HG02970 (cell line): Measurements from ENCODE around the gene PPP1R13B.

Source experiments
- ATAC-seq: cut with Tn5 transposase; IDR thresholded peaks from one replicate; pipeline ENCODE4 v1.9.1; 2021; ENCODE audit warnings: mild to moderate bottlenecking, moderate library complexity, moderate number of reproducible peaks; ENCODE audit not compliant: unreplicated experiment, low FRiP score

The PPP1R13B gene

DNA sequence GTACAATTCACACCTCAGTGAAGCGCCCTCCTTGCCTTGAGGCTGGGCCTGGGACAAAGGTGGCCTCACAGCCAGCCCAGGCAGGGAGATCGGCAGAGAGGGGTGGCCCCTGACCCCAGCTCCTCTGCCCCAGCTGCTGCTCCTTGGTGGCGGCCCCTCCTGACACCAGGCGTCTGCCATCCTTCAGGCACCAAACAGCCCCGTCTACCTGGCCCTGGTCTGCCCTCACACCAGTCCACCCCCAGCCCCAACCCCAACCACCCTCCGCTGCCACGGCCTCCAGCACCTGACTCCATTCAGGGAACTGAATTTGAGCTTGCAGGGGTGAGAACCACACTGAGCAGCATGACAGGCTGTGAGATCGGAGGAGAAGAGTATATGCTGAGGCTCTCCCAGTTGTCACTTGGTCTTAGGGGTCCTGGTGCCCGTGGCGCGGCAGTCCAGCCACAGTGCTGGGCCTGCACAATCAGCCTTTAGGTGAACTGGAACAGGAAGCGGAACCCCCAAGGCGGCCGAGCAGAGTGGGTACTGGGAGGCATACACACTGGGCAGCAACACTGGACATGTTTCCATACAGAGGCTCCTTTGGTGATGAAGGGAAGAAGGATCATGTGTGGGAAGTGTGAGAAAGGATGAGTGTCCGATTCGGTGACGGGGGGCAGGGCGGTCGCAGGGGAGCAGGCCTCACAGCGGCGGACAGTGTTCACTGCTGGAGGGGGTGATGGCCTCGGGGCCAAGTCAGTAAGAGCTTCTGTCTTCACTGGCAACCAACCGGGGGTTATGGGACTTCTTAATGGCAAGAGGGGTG is 113.1 kb downstream of the PPP1R13B start:
- ATAC-seq: no peak

DNA sequence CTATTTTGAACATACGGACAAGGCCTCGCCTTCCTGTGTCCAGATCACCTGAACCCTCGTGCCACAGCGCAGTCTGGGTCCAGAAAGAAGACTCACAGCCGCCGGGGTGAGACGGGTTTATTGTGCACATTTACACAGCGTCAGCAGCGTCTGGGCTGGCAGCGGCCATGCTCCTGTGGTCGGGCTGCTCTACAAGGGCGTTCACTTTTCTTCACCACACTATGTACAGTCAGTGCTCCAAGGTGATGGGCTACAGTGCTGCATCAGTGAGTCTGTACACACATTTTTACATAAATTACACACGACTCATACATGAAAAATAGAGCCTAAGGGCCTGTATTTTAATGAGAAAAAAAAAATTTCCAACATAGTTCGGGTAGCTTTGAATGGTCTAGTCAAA is 113.7 kb downstream of the PPP1R13B start:
- no peak for ATAC-seq

DNA sequence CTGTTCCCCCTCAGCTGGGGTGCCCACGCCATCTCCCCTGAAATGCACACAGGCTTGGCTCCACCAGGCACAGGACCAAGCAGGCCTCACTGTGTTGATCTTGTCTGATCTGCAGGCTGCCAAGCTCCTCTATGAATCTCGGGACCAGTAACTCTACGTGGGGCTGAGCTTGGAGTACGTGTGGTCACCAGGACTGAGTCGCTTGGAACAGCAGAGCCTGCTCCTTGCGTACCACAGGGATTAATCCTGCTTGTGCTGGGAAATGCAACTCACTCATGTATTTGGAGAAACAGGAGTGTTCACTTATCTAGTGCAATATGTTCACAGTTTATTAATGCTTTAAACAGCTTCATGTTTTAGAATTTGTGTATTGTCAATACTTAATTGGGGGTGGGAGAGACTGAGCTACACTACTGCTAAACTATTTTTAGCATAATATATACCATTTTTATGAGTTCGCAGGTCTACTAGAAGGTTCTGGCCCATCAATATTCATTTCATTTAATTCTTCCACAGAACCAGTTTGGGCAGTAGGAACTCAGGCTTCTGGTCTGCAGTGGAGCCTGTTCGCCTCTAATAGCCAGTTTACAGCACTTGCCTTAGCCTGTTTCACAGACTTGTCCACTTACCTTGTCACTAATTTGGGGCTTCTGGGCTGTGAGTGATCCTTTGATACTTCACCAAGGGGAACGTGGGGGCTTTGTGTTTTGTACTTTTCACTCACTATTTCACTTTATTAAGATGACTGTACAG is 114.3 kb downstream of the PPP1R13B start:
- ATAC-seq: no peak

DNA sequence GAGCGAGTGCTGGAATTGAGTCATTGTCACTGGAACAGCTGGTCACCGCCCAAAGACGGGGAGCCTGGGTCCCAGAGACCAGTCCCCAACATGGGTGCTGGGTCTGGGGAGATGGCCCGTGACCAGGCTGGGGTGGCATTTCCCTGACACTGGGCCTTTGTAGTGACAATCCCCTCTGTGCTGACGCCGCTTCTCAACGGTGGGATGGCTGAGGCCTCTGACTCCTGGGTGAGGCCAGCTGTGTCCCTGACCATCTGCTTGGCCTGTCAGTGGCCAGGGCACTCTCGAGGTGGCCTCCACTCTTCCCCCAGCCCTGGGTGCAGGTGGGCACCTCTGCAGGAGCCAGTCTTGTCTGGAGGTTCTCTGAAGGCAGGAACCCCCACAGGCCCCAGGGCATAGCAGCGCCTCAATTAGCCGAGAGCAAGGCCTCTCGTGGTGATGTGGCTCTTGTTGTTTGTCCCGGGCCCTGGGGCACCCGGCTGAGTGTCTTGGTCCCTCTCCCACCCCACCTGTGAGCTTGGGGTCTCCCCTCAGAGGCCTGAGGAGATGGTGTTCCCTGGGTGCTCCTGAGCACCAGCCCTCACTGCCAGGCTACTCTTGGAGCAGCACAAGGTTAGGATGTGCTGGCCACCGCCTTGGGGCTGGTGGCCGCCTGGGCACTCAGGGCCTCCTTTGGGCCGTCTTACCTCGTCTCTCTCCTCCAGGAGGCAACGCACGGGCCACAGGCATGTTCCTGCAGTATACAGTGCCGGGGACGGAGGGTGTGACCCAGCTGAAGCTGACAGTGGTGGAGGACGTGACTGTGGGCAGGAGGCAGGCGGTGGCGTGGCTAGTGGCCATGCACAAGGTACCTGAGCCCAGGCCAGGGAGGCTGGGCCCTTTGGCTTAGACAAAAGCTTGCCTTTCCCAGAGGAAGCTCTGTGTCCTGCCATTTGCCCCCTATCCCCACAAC is 115.2 kb downstream of the PPP1R13B start:
- ATAC-seq: no peak

DNA sequence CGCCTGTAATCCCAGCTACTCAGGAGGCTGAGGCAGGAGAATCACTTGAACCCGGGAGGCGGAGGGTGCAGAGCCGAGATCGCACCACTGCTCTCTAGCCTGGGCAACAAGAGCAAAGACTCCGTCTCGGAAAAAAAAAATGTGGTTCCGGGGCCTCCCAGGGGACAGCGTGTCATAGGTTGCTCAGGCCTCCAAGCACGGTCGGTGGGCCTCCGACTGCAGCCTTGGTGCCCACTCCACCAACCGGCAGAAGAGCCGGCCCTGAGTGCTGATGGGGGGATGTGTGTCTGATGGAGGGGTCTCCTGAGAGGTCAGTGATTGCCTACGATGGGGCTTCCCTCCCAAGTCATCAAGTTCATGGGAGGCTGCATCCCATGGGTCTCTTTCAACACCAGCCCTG is 115.9 kb downstream of the PPP1R13B start:
- ATAC-seq: no peak

DNA sequence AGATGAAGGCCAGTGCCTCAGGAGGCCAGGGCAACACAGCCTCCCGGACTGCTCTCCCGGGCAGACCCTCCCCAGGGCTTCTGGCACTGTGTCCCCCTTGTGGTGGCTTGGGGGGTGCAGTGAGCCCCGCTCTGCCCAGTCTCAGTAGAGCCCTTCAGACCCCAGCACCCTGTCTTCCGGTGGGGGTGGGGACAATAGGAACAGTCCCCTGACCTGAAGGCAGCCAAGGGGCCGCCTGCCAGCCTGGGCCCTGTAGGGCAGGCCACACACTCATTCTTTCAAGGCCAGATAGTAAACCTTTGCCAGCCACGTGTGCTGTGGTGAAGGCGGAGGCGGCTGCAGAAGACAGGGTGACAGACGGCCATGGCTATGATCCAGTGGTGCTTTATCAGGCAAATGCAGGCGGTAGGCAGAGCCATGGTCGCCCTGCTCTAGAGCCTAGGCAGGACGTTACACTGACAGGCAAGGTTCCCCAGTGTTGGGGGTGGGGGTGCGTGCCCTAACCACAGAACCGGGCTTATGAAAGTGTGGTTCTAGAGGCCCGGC is 116.8 kb downstream of the PPP1R13B start:
- ATAC-seq: no peak

- no peak for ATAC-seq
These were observed 117.6 kb downstream of the PPP1R13B start for GRCh38 chr14:103729496-103730448.

DNA sequence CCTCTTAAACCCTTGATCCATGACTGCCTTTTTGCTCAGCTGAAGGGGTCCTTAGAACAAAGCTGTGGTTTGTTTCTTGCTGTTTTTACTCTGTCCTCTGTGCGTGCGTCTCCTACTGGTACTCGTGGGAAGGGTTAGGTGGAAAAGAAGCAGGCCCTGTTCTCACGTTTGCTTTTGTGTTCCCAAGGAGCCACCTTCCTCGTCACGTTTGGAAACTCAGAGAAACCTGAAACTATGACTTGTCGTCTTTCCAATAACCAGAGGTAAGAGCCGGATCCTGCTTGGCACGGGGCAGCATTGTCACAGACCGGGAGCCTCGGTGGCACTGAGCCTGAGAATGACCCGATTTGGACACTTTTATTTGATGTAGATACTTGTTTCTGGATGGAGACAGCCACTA is 118.7 kb downstream of the PPP1R13B start:
- ATAC-seq: no peak

DNA sequence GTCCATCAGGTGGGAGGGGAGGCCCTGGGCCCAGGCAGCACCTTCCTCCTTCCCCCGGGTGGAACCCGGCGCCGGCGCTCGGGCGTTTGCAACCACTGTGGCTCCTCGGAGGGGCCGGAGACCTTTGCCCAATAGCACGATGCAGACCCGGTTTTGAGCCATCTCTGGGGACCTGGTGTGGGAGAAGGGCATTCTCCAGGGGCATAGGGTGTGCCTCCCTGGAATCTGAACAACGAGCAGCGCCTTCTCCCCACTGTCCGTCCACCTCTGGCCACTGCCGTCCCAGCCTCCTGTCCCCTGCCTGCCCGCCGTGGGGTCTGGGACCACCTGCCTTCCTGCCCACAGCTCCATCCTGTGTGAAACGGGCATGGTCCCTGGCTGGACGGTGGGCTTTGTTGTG is 119.2 kb downstream of the PPP1R13B start:
- no peak for ATAC-seq

DNA sequence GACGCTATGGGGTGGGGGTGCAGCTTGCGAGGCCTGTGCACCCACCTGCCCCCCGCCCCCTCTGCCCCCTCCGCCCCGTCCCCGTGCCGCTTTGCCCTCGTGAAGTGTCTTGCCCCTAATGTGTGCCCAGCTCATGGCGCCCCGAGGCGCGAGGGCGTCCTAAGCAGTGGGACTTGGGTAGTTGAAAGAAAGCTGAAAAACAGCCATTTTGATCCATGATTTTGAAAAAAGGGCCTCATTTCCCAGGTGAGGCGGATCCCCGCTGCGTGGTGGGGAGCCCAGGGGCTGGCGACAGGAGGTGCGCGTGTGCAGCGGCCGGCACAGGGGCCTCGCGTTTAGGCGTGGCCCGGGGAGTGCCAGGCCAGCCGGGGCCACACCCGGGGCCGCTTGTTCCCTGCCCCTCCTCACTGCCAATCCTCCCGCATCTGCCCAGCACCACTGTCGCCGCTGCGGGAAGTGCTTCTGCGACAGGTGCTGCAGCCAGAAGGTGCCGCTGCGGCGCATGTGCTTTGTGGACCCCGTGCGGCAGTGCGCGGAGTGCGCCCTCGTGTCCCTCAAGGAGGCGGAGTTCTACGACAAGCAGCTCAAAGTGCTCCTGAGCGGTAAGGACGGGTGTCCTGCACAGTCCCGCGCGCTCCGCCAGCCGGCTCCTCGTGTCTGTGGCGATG is 119.9 kb downstream of the PPP1R13B start:
- ATAC-seq: no peak

- no peak for ATAC-seq
These were observed 120.9 kb downstream of the PPP1R13B start for GRCh38 chr14:103726474-103726873.

DNA sequence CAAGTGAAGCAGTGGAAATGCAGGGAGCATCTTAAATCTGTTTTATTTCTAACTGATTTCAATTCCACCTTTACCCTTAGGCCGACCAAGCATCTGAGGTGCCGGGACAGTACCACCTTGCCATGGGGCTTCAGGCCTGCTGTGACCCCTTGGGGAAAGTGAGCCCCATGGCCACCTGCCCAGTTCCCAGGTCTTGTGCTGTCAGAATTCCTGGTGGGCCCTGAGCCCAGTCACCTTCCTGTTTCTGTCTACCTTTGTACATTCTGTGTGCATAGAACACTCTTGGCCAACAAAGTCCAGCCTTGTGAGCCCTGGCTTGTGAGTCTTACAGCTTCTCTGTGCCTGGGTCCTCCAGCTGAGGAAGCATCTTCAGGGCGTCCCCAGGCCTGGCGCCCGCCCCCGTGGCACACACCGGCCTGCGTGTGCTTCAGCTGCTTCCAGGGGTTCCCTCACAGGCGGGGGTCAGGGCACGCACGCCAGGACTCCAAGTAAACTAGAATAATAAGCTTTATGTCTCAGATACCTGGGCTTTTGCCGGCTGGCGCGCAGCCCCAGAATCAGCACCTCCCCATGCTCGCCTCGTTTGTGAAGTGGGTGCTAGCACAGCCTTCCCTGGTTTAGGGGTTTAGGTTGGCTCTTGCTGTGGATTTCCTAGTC is 121.5 kb downstream of the PPP1R13B start:
- no peak for ATAC-seq

DNA sequence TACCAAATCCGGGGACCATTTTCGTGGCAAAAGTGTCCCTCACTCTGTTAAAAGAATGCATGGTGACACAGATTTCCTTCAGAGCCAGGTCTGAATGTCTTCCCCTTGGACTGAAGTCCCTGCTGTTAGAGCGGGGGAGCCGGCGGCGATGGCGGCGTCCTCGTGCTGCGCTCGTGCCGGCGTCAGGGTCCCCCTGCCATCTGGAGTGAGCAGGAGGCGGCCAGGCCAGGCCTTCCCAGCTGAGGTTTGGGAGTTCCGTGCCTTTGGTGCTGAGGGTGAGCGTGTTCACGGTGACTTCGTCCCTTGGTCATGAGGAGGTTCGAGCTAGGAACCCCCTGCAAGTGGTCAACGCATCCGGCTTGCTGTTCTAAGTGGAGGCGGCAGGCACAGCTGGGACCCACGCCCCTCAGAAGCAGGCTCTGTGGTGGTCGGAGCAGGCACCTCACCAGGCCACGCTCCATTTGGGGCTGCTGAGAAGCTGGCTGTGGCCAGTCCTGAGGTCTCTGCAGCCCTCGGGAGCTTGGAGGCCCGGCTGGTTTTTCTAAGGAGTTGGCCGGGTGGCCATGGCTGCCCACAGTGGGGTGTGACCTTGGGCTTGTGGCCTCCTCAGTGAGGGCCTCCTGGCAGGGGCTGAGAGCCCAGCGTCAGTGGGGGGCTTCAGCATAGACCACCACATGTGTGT is 122.2 kb downstream of the PPP1R13B start:
- ATAC-seq: no peak

DNA sequence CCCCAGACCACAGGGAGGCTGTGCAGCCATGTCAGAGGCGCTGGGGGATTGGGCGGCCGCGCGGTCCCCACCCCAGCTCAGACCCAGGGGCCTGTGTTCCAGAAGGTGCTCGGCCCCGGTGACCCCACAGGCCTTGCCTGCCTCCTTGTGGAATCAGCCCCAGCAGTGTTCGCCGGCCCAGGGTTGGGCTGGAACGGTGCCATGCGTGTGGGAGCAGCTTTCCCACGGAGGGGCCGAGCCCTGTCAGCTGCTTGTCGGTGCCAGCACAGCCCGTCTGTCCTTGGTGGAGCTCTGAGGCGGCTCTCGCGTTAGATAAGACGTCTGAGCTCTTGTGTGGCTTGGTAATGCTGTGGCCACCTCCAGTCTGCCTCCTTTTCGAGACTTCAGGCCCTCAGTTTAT is 123.3 kb downstream of the PPP1R13B start:
- ATAC-seq: no peak

GRCh38 chr14:103723748-103724081 is 123.7 kb downstream of the PPP1R13B start:
- ATAC-seq: no peak

- ATAC-seq: no peak
These were observed 125.8 kb downstream of the PPP1R13B start for GRCh38 chr14:103721334-103722120.

DNA sequence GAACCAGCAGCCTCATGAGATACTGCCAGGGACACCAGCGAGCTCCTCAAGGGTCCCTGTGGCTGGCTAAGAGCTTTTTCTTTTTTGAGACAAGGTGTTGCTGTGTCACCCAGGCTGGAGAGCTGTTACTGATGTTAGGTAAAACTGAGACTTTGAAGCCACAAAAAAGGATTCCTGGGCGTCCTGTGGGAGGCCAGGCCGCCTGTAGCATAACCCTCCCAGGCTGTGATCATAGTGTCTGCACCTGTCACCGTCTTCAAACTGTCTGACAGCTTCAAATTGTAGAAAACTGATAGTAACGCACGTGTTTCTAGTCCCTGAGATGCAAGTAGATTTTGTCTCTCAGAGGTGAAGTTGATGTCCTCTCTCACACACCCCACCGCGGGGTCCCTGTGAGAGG is 127.6 kb downstream of the PPP1R13B start:
- ATAC-seq: no peak
